Measurements from ENCODE around the gene PCDHGC4. TPM values are rescaled to one million over a fixed set of nuclear protein-coding genes. Genes with fewer than 3 reads are reported as not detected.
A peak's percentile ranks its signal among the peaks of the same experiment; 100 is the strongest.

PCDHGC4 gene
- total RNA-seq, 3 donors from 2014 or later: 2.6 to 6.2 (median 6.0) TPM

GRCh38 chr5:141516672-141517025 is 31.8 kb downstream of the PCDHGC4 start:
- no peaks in the 10 kb centered on the region for H3K9me3 ChIP-seq
- no peaks in the 10 kb centered on the region for H3K27me3 ChIP-seq
- no peaks in the 10 kb centered on the region for H3K36me3 ChIP-seq
- H3K27ac ChIP-seq: peak overlapping the region; percentile 52 to 90
- TF ChIP-seq POLR2A (IDR thresholded peaks at IDR 0.05) (no peak), CTCF (IDR thresholded peaks at IDR 0.05) (no peak), POLR2AphosphoS5 (IDR thresholded peaks at IDR 0.05) (no peak)
- H3K4me1 ChIP-seq: peaks cover 7 to 15% of the 10 kb centered on the region in 2 donors
- H3K4me3 ChIP-seq: no peak overlapping the region
- no peak for DNase-seq (ENCODE audit: low spot score in 2 of 2)
- intact Hi-C loops (cut with DNase I; ENCODE audit: low total_unique reads): no loop called here

- no peaks in the 10 kb centered on the region for H3K9me3 ChIP-seq
- no peaks in the 10 kb centered on the region for H3K36me3 ChIP-seq
- no peak for DNase-seq (ENCODE audit: low spot score in 2 of 2)
- H3K4me3 ChIP-seq: no peak overlapping the region
- H3K27me3 ChIP-seq: no peaks in the 10 kb centered on the region
- TF ChIP-seq POLR2A (IDR thresholded peaks at IDR 0.05): no peak
- TF ChIP-seq POLR2AphosphoS5 (IDR thresholded peaks at IDR 0.05): no peak
- TF ChIP-seq CTCF (IDR thresholded peaks at IDR 0.05): no peak
- intact Hi-C loops (cut with DNase I; ENCODE audit: low total_unique reads): no loop called here
- H3K27ac ChIP-seq: peak overlapping the region in 1 of 2 donors; percentile 52
- peaks cover 7 to 21% of the 10 kb centered on the region in 2 donors for H3K4me1 ChIP-seq
Measured at GRCh38 chr5:141517312-141517711, 32.5 kb downstream of the PCDHGC4 start.

GRCh38 chr5:141517880-141518617 is 33.2 kb downstream of the PCDHGC4 start:
- Histone ChIP-seq H3K27me3 (no peaks in the 10 kb centered on the region), H3K27ac (no peak overlapping the region), H3K4me3 (no peak overlapping the region), H3K4me1 (peaks cover 7 to 21% of the 10 kb centered on the region in 2 donors), H3K36me3 (no peaks in the 10 kb centered on the region), H3K9me3 (no peaks in the 10 kb centered on the region)
- intact Hi-C loops (cut with DNase I; ENCODE audit: low total_unique reads): no loop called here
- DNase-seq (ENCODE audit: low spot score in 2 of 2): no peak
- TF ChIP-seq CTCF (IDR thresholded peaks at IDR 0.05): no peak
- TF ChIP-seq POLR2AphosphoS5 (IDR thresholded peaks at IDR 0.05): no peak
- no peak for TF ChIP-seq POLR2A (IDR thresholded peaks at IDR 0.05)

- intact Hi-C loops (cut with DNase I; ENCODE audit: low total_unique reads): no loop called here
- Histone ChIP-seq H3K4me1 (peaks cover 7 to 21% of the 10 kb centered on the region in 2 donors), H3K4me3 (no peak overlapping the region), H3K27me3 (no peaks in the 10 kb centered on the region), H3K9me3 (no peaks in the 10 kb centered on the region), H3K36me3 (no peaks in the 10 kb centered on the region), H3K27ac (no peak overlapping the region)
- TF ChIP-seq CTCF (IDR thresholded peaks at IDR 0.05): no peak
- TF ChIP-seq POLR2AphosphoS5 (IDR thresholded peaks at IDR 0.05): no peak
- no peak for DNase-seq (ENCODE audit: low spot score in 2 of 2)
Measured at GRCh38 chr5:141518618-141519015, 33.8 kb downstream of the PCDHGC4 start.

- H3K4me1 ChIP-seq: peaks cover 0 to 13% of the 10 kb centered on the region in 2 donors
- intact Hi-C loops (cut with DNase I; ENCODE audit: low total_unique reads): no loop called here
- H3K27ac ChIP-seq: peak overlapping the region in 1 of 2 donors; percentile 92
- no peaks in the 10 kb centered on the region for H3K27me3 ChIP-seq
- no peak for DNase-seq (ENCODE audit: low spot score in 2 of 2)
- H3K36me3 ChIP-seq: no peaks in the 10 kb centered on the region
- H3K4me3 ChIP-seq: no peak overlapping the region
- TF ChIP-seq CTCF (IDR thresholded peaks at IDR 0.05): no peak
- TF ChIP-seq POLR2AphosphoS5 (IDR thresholded peaks at IDR 0.05): no peak
- no peak for TF ChIP-seq POLR2A (IDR thresholded peaks at IDR 0.05)
- H3K9me3 ChIP-seq: no peaks in the 10 kb centered on the region
Measured at GRCh38 chr5:141519605-141520565, 35.1 kb downstream of the PCDHGC4 start.
